HG02943 (cell line): ENCODE measurements around the gene RBCK1.
A peak's percentile ranks its signal among the peaks of the same experiment; 100 is the strongest.
"Not testable (repeated sequence)": the region's sequence is repeated elsewhere in the genome, so short reads cannot be mapped to it uniquely, and the experiment has no call there.

ENCODE experiments used
- ATAC-seq: cut with Tn5 transposase; IDR thresholded peaks from one replicate; pipeline ENCODE4 v1.9.1; 2021; ENCODE audit warnings: mild to moderate bottlenecking, low read depth, moderate library complexity; ENCODE audit not compliant: unreplicated experiment

The RBCK1 gene

DNA sequence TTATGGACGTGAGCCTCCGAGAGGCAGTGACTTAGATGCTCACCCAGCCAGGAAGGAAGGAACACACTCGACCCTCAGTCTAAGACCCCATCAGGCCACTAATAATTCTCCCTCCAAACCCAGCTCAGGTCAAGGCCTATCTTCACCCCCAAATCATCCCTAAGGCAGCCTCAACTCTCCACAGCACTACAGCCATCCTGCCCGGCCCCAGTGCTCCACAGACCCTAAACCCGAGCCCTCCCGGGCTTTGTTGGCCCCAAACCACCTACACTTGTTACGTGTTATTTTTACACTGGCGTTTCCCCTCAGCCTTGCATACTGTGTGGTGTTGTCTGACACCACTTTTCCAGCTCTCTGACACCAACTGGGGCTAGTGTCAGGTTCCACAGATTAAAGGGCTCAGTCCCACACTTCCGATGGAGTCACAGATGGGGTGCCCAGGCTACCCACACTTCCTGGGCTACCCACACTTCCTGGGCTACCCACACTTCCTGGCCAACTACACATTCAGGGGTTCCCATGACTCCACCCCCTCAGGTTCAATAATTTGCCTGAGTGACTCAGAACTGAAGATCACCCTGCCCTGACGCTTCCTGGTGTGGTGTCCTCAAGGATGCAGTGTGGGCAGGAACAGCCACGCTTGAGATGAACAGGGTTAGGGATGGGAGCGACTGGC lies 25.3 kb downstream of the RBCK1 start:
- peak; percentile 66 for ATAC-seq

DNA sequence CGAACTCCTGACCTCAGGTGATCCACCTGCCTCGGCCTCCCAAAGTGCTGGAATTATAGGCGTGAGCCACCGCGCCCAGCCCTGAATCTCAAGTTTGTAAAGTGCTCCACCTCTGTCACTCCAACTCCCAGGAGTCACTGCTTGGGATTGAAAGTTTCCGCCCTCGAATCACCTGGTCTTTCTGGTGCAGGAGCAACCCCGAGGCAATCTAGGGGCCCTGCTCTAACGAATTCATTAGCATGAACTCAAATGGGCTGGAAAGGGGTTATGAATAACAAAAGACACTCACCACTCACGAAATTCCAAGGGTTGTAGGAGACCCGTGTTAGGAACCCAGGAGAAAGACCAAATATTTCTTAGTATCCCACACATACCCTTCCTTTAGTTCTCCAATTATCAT lies 26.1 kb downstream of the RBCK1 start:
- ATAC-seq, result no peak

DNA sequence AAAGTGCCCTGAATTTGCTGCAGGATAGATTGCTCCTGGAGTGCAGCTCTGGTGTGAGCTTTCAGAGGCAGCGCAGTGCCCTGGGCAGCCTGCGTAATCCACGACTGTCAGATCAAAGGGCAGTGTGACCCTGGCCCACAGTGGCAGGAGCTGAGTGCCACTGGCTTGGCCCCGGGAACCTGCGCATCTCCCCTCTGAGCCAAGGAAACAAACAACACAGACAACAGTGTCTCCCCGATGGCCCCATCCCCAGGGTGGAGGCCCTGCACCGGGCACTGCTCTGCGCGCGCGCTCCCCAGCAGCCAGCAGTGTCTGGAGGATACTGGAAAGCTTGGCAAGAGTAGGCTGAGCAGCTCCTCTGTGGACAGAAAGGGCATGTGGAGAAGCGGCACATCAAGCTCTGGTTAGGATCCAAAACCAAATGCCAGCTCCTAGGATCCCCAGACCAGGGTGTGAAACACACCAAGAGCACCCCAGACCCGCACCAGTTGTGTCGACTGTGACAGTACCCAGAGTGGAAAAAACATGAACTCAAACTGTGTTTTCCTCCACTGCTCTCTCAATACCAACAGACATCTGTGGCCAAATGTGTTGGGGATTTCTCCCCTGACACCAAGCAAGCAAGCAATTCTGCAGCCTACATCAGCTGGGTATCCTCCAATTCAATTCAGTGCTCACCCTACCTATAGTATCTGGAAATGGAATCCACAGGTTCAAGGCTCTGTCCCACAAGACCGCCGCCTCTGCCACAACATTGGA lies 26.7 kb downstream of the RBCK1 start:
- ATAC-seq, result no peak

DNA sequence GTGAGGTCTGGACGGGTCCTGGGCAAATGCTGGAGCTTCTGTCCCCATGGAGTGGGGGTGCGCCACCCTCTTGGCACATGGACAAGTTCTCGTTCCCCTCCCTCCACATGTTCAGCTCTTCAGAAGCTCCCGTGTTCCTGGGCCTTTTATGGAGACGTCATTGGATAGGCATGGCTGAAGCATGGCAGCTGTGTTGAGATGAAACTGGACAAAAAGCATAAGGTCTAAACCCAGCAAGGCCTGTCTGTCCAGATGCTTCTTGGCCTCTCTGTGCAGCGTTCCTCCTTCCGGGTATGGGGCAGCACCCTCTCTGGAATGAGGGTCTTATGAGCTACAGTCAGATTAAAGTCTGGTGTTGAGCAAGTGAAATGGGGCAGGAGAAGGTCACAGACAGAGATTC lies 27.5 kb downstream of the RBCK1 start:
- ATAC-seq, result no peak

DNA sequence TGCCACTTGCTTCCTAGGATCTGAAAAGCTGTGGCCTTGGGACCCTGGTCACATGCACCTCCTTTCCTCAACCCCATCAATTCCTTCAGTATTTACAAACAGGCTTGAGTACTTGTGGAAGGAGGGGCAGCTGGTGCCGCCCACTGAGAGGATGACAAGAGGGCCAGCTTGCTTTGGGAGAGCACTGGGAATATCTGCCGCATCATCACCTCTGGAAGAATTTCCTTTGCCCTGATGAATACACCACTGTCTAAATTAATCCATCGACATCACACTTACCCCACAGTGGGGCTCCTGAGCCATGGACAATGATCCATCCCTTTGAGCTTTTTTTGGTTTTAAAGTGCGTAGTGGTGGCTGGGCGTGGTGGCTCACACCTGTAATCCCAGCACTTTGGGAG lies 28.4 kb downstream of the RBCK1 start:
- no peak for ATAC-seq

DNA sequence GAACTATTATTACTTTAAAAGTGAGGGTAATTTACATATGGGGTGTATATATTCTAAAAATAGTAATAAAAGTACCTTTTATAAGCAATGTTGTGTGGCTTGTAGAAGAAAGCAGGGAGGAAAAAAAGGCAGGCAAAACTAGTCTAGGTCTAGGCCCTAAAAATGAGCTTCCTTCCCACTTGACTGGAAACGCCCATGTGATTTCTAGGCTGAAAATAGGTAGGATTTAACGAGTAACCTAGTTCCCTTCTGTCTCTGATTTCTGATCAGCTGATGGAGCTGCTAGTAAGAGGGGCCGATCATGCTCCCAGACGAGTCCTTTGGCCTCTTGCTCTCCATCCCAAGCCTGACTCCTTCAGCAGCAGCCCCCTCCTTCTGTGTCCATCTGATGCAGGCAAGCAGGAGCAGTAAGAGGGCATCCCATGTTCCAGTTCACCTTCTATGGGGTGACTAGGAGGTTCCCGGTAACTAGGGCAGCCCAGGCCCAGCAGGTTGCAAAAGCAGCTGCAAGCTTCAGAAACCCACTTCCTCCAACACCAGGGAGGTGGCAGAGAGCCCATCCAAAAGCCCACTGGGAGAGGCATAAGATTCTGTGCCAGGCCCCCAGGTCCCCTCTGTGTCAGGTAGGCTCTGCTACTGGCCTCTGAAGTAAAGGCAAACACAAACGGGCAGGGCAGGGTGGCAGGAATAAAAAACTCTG lies 29.8 kb downstream of the RBCK1 start:
- no peak for ATAC-seq

DNA sequence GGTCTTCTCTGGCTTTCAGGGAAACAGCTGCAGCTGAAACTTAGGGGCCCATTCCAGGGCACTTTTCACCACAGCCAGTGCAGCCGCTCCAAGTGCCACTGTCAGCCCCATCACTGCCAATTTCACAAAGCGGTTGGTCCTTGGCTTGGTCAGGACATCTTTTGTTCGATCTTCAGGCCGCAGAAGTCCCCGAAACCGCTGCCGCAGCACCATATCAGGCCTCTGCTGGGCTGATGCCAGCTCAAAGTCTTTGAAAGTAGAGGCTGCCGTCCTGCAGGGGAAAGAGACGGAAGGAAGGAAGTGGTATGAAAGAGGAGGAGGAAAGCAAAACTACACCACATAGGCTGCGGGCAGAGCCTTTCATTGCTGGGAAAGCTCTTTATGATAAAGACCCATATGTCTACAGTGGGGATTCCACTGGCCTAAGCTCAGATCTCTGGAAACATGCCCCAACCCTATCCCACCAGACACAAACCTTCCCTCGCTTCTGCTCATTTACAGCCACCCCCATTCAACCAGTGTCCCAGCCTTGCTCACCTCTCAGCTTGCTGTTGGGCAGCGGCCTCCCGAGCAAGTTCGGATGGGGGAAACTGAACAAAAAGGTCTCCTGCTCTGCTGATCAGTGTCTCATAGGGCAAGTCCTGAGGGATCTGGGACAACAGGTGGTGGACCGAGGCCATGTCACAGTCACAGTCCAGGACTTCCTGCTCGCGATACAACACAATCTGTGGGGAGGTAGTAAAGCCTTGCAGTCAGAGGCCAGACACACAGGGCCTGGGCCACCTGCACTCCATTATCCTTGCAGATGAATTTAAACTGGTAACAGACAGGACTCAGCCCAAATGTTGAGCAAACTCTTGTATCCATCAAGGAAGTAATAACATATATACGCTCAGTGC lies 30.7 kb downstream of the RBCK1 start:
- no peak for ATAC-seq

DNA sequence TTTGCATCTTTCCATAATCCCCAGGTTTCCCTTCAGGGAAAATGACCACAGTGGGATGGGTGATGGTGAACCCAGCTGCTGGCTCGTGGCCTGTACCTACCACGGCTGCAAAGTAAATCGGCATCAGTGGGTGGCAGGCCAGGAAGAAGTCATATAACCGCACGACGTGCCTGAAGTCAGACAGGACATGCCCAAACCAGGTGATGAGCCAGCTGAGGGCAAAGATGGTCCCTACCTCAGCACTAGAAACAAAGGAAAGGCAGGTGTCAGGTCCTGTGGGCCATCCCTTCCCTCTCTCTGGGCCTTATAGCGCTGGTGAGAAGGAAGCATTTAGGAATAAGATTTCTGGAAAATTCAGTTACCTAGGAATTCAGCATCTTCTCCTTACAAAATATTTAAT lies 32.0 kb downstream of the RBCK1 start:
- no peak for ATAC-seq

DNA sequence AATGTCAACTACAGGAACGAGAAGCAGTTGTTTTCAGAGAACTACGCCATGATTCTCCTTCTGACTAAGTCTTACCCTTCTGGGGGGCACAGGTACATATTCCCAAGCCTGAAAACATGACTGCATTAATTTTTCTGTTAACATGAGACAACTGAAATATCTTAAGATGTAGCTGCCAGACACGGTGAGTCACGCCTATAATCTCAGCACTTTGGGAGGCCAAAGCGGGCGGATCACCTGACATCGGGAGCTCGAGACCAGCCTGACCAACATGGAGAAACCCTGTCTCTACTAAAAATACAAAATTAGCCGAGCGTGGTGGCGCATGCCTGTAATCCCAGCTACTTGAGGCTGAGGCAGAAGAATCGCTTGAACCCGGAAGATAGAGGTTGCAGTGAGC lies 32.5 kb downstream of the RBCK1 start:
- ATAC-seq, result no peak

DNA sequence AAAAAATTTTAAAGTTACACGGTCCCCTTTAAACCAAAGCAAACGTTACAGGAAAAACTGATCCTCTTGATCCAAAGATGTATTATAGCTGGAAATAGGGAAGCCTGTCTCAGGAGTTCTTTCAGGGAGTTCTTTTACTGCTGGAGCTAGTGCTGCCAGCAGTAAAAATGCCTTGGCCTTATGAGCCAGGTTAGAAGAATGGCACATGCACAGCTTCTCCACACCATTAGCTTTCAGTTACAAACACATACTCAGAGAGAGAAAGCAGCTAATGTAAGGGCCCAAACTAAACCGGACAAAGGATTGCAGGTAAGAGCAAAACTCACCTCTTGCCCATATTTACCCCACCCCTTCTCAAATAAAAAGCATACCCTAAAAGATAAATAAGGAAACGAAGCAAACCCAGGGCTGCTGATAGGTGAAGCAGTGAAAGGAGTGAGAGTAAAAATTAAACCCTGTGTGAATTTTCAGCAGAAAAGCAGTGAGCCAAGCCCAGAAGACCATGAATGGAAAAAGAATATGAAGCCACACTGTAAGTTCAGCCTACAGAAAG lies 35.2 kb downstream of the RBCK1 start:
- no peak for ATAC-seq

DNA sequence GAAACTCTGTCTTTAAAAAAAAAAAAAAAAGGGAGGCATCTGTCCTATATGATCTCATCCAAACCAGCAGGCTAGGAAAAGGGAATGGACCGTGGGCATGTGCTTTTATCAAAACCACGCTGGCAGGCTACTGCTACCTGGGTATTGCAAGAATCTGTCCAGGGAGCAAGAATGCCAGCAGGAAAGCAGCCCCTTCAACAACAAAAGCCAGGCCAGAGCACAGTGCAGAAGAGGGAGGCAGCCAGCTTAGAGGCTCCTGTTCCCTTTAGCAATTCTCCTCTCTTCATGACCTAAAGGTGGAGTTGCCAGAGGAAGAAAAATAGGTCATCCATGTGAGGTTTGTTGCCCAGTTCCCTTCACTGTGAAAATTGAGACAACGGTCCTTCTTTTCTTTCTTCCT lies 36.0 kb downstream of the RBCK1 start:
- no peak for ATAC-seq

DNA sequence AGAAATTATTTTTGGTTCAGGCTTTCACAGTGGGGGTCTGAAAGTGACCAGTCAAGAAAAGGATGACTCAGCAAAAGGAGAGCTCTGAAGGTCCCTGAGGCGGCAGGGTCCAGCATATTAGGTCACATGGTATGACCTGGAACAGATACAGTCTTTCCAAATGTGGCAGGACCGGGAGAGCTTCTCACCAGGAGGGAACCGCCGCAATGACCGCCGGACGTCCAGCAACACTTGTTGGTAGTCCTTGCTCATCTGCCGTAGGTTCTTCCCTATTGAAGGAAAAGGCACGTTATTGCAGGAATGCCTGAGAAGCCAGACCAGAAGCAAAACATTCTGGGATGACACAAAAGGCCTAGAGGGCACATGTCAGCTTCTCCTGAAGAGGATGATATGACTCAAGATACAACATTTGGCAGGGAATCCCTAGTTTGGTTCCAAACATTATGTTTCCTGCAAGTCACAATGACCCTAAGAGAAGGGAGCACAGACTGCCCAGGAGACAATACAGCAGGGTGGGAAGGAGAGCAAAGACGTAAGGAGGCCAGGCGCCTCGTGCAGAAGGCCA lies 36.8 kb downstream of the RBCK1 start:
- ATAC-seq, result no peak

DNA sequence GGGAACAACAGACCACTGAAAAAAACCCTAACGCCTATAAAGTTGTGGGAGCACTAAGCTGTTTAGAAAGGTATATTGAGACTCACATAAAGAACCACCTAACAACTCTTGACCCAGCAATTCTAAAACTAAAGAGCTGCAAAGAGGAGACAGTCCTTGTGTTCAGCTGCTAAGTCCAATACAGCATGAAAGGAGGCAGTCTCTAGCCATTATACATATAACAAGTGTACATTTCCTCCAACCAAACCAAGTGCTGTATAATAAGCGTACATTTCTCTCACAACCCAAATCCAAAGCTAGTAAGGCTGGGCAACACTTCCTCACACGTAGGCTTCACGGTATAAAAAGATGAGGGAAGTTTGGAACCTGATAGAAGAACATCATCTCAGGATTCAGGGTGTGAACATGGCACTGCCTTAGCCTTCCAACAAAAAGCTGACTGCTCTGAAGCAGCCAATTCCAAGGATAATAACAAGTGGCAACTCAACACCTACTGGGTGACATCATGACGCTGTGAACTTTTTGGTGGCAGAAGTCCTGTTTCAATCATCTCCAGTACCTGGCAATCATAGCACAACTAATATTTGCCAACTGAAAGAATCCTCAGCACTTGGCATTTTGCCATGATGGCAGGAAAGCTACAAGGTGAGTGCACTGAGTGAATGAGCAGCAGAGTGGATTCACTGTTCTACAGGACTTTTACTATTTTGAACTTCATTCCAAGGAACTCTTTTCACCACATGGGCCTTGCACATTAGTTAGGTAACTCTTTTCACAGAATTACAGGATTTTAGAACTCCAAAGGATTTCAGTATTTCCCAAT lies 37.6 kb downstream of the RBCK1 start:
- no peak for ATAC-seq

DNA sequence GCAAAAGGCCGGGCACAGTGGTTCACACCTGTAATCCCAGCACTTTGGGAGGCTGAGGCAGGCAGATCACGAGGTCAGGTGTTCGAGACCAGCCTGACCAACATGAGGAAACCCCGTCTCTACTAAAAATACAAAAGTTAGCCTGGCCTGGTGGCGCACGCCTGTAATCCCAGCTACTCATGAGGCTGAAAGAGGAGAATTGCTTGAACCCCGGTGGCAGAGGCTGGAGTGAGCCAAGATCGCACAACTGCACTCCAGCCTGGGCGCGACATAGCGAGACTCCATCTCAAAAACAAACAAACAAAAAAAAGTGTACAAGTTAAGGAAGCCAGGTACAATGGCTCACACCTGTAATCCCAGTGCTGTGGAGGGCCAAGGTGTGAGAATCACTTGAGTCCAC lies 43.9 kb downstream of the RBCK1 start:
- not testable (repeated sequence) for ATAC-seq

DNA sequence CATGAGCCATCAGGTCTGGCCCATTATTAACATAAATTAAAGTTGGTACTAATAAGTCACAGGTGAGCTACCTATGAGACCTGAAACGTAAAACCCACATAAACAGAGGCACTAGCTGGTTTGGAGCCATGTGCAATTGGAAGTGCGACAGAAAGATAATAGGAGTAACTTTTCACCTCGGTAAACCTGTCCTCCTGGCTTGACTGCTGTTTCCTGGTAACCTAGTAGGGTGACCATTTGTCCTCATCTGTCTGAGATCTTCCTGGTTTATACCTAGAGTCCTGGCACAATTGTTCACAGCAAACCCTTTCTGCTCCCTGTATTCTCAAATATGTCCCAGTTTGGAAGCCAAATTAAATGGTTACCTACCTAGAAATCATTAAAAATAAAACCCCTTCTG lies 46.9 kb downstream of the RBCK1 start:
- no peak for ATAC-seq

DNA sequence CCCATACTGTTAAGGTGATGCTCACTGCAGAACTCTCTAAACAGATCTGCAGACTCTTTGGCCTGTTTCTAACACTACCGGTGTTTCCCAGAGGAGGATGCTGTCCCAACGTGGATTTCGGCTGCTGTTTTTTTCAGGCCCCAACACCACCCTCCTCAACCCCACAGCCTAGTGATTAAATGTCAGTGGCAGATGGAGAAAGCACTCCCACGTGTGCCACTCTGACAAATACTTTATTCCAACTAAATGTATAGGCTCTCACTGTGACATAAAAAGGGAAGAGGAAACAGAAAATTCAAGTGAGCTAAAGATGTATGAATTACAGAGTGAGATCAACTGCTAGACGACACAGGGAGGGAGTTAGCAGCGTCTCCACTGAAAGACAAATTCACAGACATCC lies 50.7 kb downstream of the RBCK1 start:
- ATAC-seq, result no peak

DNA sequence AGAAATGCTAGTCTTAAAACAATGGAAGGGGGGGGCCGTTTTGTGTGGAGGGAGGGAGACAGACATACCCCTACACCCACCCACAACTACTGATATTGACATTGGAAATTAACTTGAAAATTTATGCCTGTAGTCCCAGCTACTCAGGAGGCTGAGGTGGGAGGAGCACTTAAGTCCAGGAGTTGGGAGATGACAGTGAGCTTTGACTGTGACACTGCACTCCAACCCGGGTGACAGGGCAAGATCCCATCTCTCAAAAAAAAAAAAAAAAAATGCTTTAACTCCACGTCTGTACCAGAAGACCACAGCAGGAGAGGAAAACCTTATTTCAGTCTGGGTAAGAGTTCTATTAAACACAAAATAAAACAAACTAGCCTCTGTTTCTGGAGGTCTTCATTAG lies 52.1 kb downstream of the RBCK1 start:
- ATAC-seq, result no peak

DNA sequence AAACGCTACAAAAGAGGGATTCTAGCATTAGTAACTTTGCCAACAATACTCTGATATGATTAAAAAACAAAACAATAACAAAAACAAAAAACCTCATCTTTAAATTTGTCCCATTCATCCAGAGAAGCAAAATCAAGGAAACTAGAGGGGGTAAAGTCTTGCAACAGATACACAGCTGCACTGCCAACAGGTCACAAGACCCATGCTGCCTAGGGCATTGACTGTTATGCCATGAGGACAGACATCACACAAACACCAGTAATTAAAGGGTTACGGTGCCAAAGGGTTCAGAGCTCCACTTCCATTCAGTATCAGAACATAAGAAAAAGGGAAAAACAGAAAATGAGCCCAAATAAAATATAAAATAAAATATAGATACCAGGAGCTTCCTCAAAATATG lies 52.6 kb downstream of the RBCK1 start:
- no peak for ATAC-seq
